IMR-90 (cell line): ENCODE results near the gene SYPL2. TPM values are rescaled to one million over a fixed set of nuclear protein-coding genes. Genes with fewer than 3 reads are reported as not detected.
A peak's percentile ranks its signal among the peaks of the same experiment; 100 is the strongest.

Experiments
- ATAC-seq: fragments of 200-7000 bp; cut with Tn5 transposase; 2 replicates; pipeline ENCODE4 v1.9.1; 2020; ENCODE audit warnings: low read depth, mild to moderate bottlenecking, moderate library complexity
- BruUV-seq: library from RNA; stranded (reverse); fragments of 400-500 nt; replicated peaks from 2 replicates; lab custom pipeline; 2021; lab: Mats Ljungman, UMichigan
- CTCF ChIA-PET: fragments of 300-600 bp; formaldehyde crosslinking; extraction: SDS; loops from one replicate; lab custom pipeline; 2021; ENCODE audit warnings: antibody characterized with exemption; lab: Yijun Ruan, JAX
- POLR2A ChIA-PET: fragments of 300-600 bp; sonication (Branson Sonifier 250); formaldehyde crosslinking; loops from one replicate; lab custom pipeline; 2022; ENCODE audit warnings: antibody characterized with exemption; ENCODE audit not compliant: unreplicated experiment; lab: Charles Lee
- DNase-seq: peaks from one replicate; pipeline ENCODE4 v3.0.0; 2013
- H2AFZ ChIP-seq: replicated peaks from 2 replicates; pipeline ENCODE3; 2013; ENCODE audit warnings: low read length, mild to moderate bottlenecking; ENCODE audit not compliant: poor library complexity
- H2AK5ac ChIP-seq: 2 replicates; pipeline ENCODE4 v1.6.1; 2013; ENCODE audit warnings: low read depth, low read length, inconsistent platforms
- H2AK9ac ChIP-seq: replicated peaks from 2 replicates; pipeline ENCODE3; 2013; ENCODE audit warnings: mild to moderate bottlenecking, low read depth, low read length, moderate library complexity; ENCODE audit not compliant: poor library complexity
- H2BK120ac ChIP-seq: 2 replicates; pipeline ENCODE4 v1.6.1; 2013; ENCODE audit warnings: low read depth, low read length, inconsistent platforms
- H2BK15ac ChIP-seq: 3 replicates; pipeline ENCODE4 v1.6.1; 2013; ENCODE audit warnings: low read depth, low read length, inconsistent platforms
- H2BK20ac ChIP-seq: 2 replicates; pipeline ENCODE4 v1.6.1; 2013; ENCODE audit warnings: low read depth, mild to moderate bottlenecking, inconsistent platforms, low read length, moderate library complexity
- H2BK5ac ChIP-seq: 2 replicates; pipeline ENCODE4 v1.6.1; 2013; ENCODE audit warnings: mild to moderate bottlenecking, low read depth, low read length, inconsistent platforms; ENCODE audit not compliant: poor library complexity, severe bottlenecking
- H3K14ac ChIP-seq: replicated peaks from 2 replicates; pipeline ENCODE4 v1.6.1; 2013; ENCODE audit warnings: low read depth, low read length, inconsistent platforms
- H3K18ac ChIP-seq: 2 replicates; pipeline ENCODE4 v1.6.1; 2013; ENCODE audit warnings: low read depth, low read length, control low read depth
- H3K23ac ChIP-seq: 2 replicates; pipeline ENCODE4 v1.6.1; 2013; ENCODE audit warnings: low read depth, low read length, inconsistent platforms
- H3K27ac ChIP-seq: 2 replicates; pipeline ENCODE4 v1.5.1; 2013; ENCODE audit warnings: mild to moderate bottlenecking, control low read depth, low read length; ENCODE audit not compliant: insufficient read depth
- H3K27me3 ChIP-seq: 2 replicates; pipeline ENCODE4 v1.6.1; 2013; ENCODE audit warnings: low read length; ENCODE audit not compliant: control insufficient read depth, insufficient read depth
- H3K36me3 ChIP-seq: 2 replicates; pipeline ENCODE4 v1.6.1; 2013; ENCODE audit warnings: low read length, mixed read lengths; ENCODE audit not compliant: control insufficient read depth, insufficient read depth
- H3K4ac ChIP-seq: 2 replicates; pipeline ENCODE4 v1.6.1; 2013; ENCODE audit warnings: low read depth, low read length, inconsistent platforms
- H3K4me1 ChIP-seq: 2 replicates; pipeline ENCODE4 v1.6.1; 2013; ENCODE audit warnings: low read length, mixed read lengths; ENCODE audit not compliant: control insufficient read depth, insufficient read depth
- H3K4me2 ChIP-seq: 2 replicates; pipeline ENCODE4 v1.6.1; 2013; ENCODE audit warnings: low read depth, mild to moderate bottlenecking, control low read depth, low read length, moderate library complexity
- H3K4me3 ChIP-seq: 2 replicates; pipeline ENCODE4 v1.5.1; 2013; ENCODE audit warnings: low read depth, mild to moderate bottlenecking, control low read depth, low read length, moderate library complexity; ENCODE audit not compliant: insufficient read depth
- H3K56ac ChIP-seq: 2 replicates; pipeline ENCODE4 v1.6.1; 2013; ENCODE audit warnings: low read length, inconsistent platforms; ENCODE audit not compliant: insufficient read depth; ENCODE audit errors: extremely low read depth
- H3K79me1 ChIP-seq, 2 experiments: 2 replicates each; pipeline ENCODE4 v1.6.1; 2013; ENCODE audit warnings: low read length in 2 of 2, inconsistent platforms in 1 of 2, low read depth in 1 of 2
- H3K9ac ChIP-seq: 2 replicates; pipeline ENCODE4 v1.6.1; 2013; ENCODE audit warnings: low read depth, low read length, control low read depth
- H3K9me1 ChIP-seq: 2 replicates; pipeline ENCODE4 v1.6.1; 2013; ENCODE audit warnings: low read length, inconsistent platforms; ENCODE audit not compliant: insufficient read depth
- H3K9me3 ChIP-seq: 2 replicates; pipeline ENCODE4 v1.6.1; 2013; ENCODE audit warnings: low read length; ENCODE audit not compliant: control insufficient read depth, insufficient read depth
- H4K20me1 ChIP-seq: 2 replicates; pipeline ENCODE4 v1.6.1; 2013; ENCODE audit warnings: low read length, inconsistent platforms; ENCODE audit not compliant: insufficient read depth
- H4K5ac ChIP-seq: 2 replicates; pipeline ENCODE4 v1.6.1; 2013; ENCODE audit warnings: mild to moderate bottlenecking, low read depth, low read length, control low read depth
- H4K8ac ChIP-seq, 2 experiments: 2 replicates each; pipeline ENCODE4 v1.6.1; 2013; ENCODE audit warnings: low read depth in 2 of 2, low read length in 2 of 2, control low read depth in 1 of 2, inconsistent platforms in 1 of 2
- H4K91ac ChIP-seq: 2 replicates; pipeline ENCODE4 v1.6.1; 2013; ENCODE audit warnings: low read depth, low read length, inconsistent platforms; ENCODE audit not compliant: insufficient read depth
- CEBPB ChIP-seq: IDR thresholded peaks from 2 replicates; pipeline ENCODE4 v1.6.1; 2012; ENCODE audit warnings: low read depth, low read length, improper control_type of control experiment
- CHD1 ChIP-seq: IDR thresholded peaks from 2 replicates; pipeline ENCODE4 v1.6.1; 2012; ENCODE audit warnings: low read depth, low read length, improper control_type of control experiment
- CTCF ChIP-seq: conservative IDR thresholded peaks from 2 replicates; pipeline ENCODE4 v1.5.1; 2012; ENCODE audit warnings: mild to moderate bottlenecking, low read depth, low read length, improper control_type of control experiment
- ELK1 ChIP-seq: fragments of 150-350 bp; IDR thresholded peaks from 2 replicates; pipeline ENCODE4 v1.6.1; 2016; ENCODE audit warnings: low read depth, mild to moderate bottlenecking, low read length, moderate library complexity, borderline replicate concordance
- FOS ChIP-seq: fragments of 150-350 bp; IDR thresholded peaks from 2 replicates; pipeline ENCODE4 v1.6.1; 2016; ENCODE audit warnings: low read depth, low read length
- MAZ ChIP-seq: IDR thresholded peaks from 2 replicates; pipeline ENCODE4 v1.6.1; 2012; ENCODE audit warnings: low read depth, mild to moderate bottlenecking, low read length, improper control_type of control experiment, moderate library complexity, borderline replicate concordance
- MXI1 ChIP-seq: IDR thresholded peaks from 2 replicates; pipeline ENCODE4 v1.6.1; 2012; ENCODE audit warnings: low read depth, mild to moderate bottlenecking, low read length, moderate library complexity, borderline replicate concordance
- NFE2L2 ChIP-seq: fragments of 150-350 bp; IDR thresholded peaks from 2 replicates; pipeline ENCODE4 v1.6.1; 2016; ENCODE audit warnings: low read depth, mild to moderate bottlenecking, low read length
- POLR2A ChIP-seq: IDR thresholded peaks from 2 replicates; pipeline ENCODE4 v1.6.1; 2012; ENCODE audit warnings: mild to moderate bottlenecking, low read depth, low read length
- RAD21 ChIP-seq: IDR thresholded peaks from 2 replicates; pipeline ENCODE4 v1.6.1; 2012; ENCODE audit warnings: low read length, improper control_type of control experiment
- RCOR1 ChIP-seq: IDR thresholded peaks from 2 replicates; pipeline ENCODE4 v1.6.1; 2012; ENCODE audit warnings: mild to moderate bottlenecking, low read length, improper control_type of control experiment; ENCODE audit not compliant: insufficient replicate concordance
- RFX5 ChIP-seq: IDR thresholded peaks from 2 replicates; pipeline ENCODE4 v1.8.0; 2012; ENCODE audit warnings: low read depth, mild to moderate bottlenecking, low read length, moderate library complexity
- SMC3 ChIP-seq: fragments of 150-350 bp; IDR thresholded peaks from 2 replicates; pipeline ENCODE4 v1.6.1; 2016; ENCODE audit warnings: low read depth, mild to moderate bottlenecking, antibody characterized with exemption, low read length, moderate library complexity
- USF2 ChIP-seq: fragments of 150-350 bp; IDR thresholded peaks from 2 replicates; pipeline ENCODE4 v1.6.1; 2017; ENCODE audit warnings: mild to moderate bottlenecking, antibody characterized with exemption, low read length, low read depth
- WGBS, 2 experiments: methylation state at CpG; one replicate each; pipeline versions ENCODE4 v1.1.5 to v1.1.7; 2013; ENCODE audit warnings: missing lambda C conversion rate in 2 of 2; ENCODE audit not compliant: insufficient read length in 1 of 2; ENCODE audit errors: extremely low coverage in 2 of 2; 5-methylcytosine and 5-hydroxymethylcytosine counted together
- dilution Hi-C: fragments of 300-500 bp; cut with HindIII; formaldehyde crosslinking; loops from one replicate; pipeline ENCODE4 v1.14.3; 2018; ENCODE audit warnings: low sequenced_read_pairs; ENCODE audit not compliant: unreplicated experiment
- in situ Hi-C: fragments of 300-500 bp; cut with MboI; formaldehyde crosslinking; loops from 3 replicates; pipeline ENCODE4 v1.14.3; 2019; ENCODE audit warnings: low sequenced_read_pairs, inconsistent platforms, mixed read lengths
- intact Hi-C: fragments of 100-400 bp; cut with micrococcal nuclease; formaldehyde crosslinking; loops from 2 replicates; pipeline ENCODE4 v1.10.0; 2022
- polyA plus RNA-seq, 3 experiments: library from polyadenylated mRNA; depleted of rRNA; stranded (reverse); fragments of >200 nt; gene quantifications; 2 replicates each; pipeline ENCODE4 v1.2.3, GENCODE V29; 2012; ENCODE audit warnings: low replicate concordance in 1 of 3
- total RNA-seq: library from RNA; depleted of rRNA; stranded (reverse); fragments of >200 nt; gene quantifications from 2 replicates; pipeline ENCODE4 v1.2.3, GENCODE V29; 2012

Gene SYPL2
- total and polyA plus RNA-seq, 2 of the 4 experiments (the other 2 are of a cell fraction): under 0.01 to 0.65 TPM

- peak within 1 kb of the TSS; percentile 86 for H4K91ac ChIP-seq
- ChIA-PET CTCF (interaction anchor here (0.7 to 8.5 kb wide), 7 partner anchors 9 to 126 kb away, joined by 3 to 75 read pairs (median 3); partner anchors contain the start of gene GNAI3), POLR2A (no interaction called here)
- peaks cover 15 to 38% of the 10 kb centered on the region in 2 experiments for H3K79me1 ChIP-seq
- 0 out of 2 replicates have a peak within 1 kb of the TSS, but pooled peaks have one; percentile 29 for H2AK5ac ChIP-seq
- in situ Hi-C loops (no loop called here), intact Hi-C loops (loop anchor here (1.0 kb wide), 1 partner anchor 38 kb away; no protein-coding TSS in a partner anchor), dilution Hi-C loops (no loop called here)
- no peak within 1 kb of the TSS for H3K18ac ChIP-seq
- peak within 1 kb of the TSS; percentile 78 for H3K4ac ChIP-seq
- H3K36me3 ChIP-seq: peaks cover 19% of the 10 kb centered on the region
- H3K27me3 ChIP-seq: no peaks in the 10 kb centered on the region
- H4K5ac ChIP-seq: peak within 1 kb of the TSS; percentile 74
- H3K9me3 ChIP-seq: no peaks in the 10 kb centered on the region
- H3K4me2 ChIP-seq: peak within 1 kb of the TSS; percentile 77
- H3K9ac ChIP-seq: peak within 1 kb of the TSS; percentile 75
- no peak within 1 kb of the TSS for H2BK20ac ChIP-seq
- peaks cover 6% of the 10 kb centered on the region; the same call in 1 of the 2 replicates for H4K20me1 ChIP-seq
- BruUV-seq: no TSS peak
- peak within 1 kb of the TSS; percentile 91 for H3K4me3 ChIP-seq
- peak within 1 kb of the TSS; percentile 86 for H3K27ac ChIP-seq
- H3K56ac ChIP-seq: 0 out of 2 replicates have a peak within 1 kb of the TSS, but pooled peaks have one; percentile 46
- peak within 1 kb of the TSS; percentile 77 for H3K14ac ChIP-seq
- peak within 1 kb of the TSS; percentile 84 for H3K23ac ChIP-seq
- H3K4me1 ChIP-seq: peaks cover 8% of the 10 kb centered on the region
- H3K9me1 ChIP-seq: peaks cover 8% of the 10 kb centered on the region
- H2AK9ac ChIP-seq: peak within 1 kb of the TSS; percentile 35
- DNase-seq: peak; percentile 78
- WGBS, 2 experiments: 0% methylated on average over 7 of the region's 44 CpGs; no CpG with 5 or more reads in 1 of the 2 experiments
- H4K8ac ChIP-seq: peak within 1 kb of the TSS; percentile 80 to 97
- peak within 1 kb of the TSS; percentile 75 for H2BK120ac ChIP-seq
- ATAC-seq: peak; percentile 95
- no peak within 1 kb of the TSS; the same call in 2 of the 3 replicates for H2BK15ac ChIP-seq
- H2BK5ac ChIP-seq: peak within 1 kb of the TSS; percentile 84
- H2AFZ ChIP-seq: peak within 1 kb of the TSS; percentile 98
- TF ChIP-seq SMC3 (peak; percentile 71), RAD21 (peak; percentile 71), RFX5 (no peak), CEBPB (no peak), POLR2A (no peak), USF2 (no peak), CTCF (peak; percentile 98), RCOR1 (no peak), NFE2L2 (no peak), MXI1 (peak; percentile 94), ELK1 (no peak), FOS (no peak), MAZ (peak; percentile 82), CHD1 (no peak)
These were observed 27.6 kb downstream of the SYPL2 start, which contains the start of gene CYB561D1 for GRCh38 chr1:109493805-109494539. TSS of gene CYB561D1 (plus strand) at chr1:109494094. CDS start at chr1:109494140, 46 bp downstream.
